HL-60/S4 treated with phorbol 12-myristate 13-acetate at 8.2 ng/mL for 4 days and 3 days (cell line): ENCODE results near the gene SEMA6D.

Experiments used
- in situ Hi-C: fragments of 300-500 bp; cut with MboI; formaldehyde crosslinking; loops from 2 replicates; pipeline ENCODE4 v1.15.0; 2022; ENCODE audit warnings: low sequenced_read_pairs

The SEMA6D gene

GRCh38 chr15:47717036-47717612 lies at the start of gene SEMA6D:
Gene SEMA6D, plus strand, starts transcription at chr15:47717505. Its CDS starts 42,294 bp downstream, at chr15:47759799.
- in situ Hi-C loops, result no loop called here

GRCh38 chr15:47669221-47669620 lies 48.1 kb upstream of the SEMA6D start:
- in situ Hi-C loops, result no loop called here

GRCh38 chr15:47670365-47670764 lies 46.9 kb upstream of the SEMA6D start:
- in situ Hi-C loops, result no loop called here

GRCh38 chr15:47673232-47673761 lies 44.0 kb upstream of the SEMA6D start:
- in situ Hi-C loops, result no loop called here

- in situ Hi-C loops, result no loop called here
Measured at GRCh38 chr15:47674586-47675232, 42.6 kb upstream of the SEMA6D start.

- in situ Hi-C loops, result no loop called here
Measured at GRCh38 chr15:47675735-47676134, 41.6 kb upstream of the SEMA6D start.

- in situ Hi-C loops, result no loop called here
Measured at GRCh38 chr15:47678040-47678439, 39.3 kb upstream of the SEMA6D start.

GRCh38 chr15:47682661-47683060 lies 34.6 kb upstream of the SEMA6D start:
- in situ Hi-C loops, result no loop called here

GRCh38 chr15:47685141-47685870 lies 32.0 kb upstream of the SEMA6D start:
- in situ Hi-C loops, result no loop called here

GRCh38 chr15:47688573-47689086 lies 28.7 kb upstream of the SEMA6D start:
- in situ Hi-C loops, result no loop called here

- in situ Hi-C loops, result no loop called here
Measured at GRCh38 chr15:47689660-47690059, 27.6 kb upstream of the SEMA6D start.

- in situ Hi-C loops, result no loop called here
Measured at GRCh38 chr15:47691882-47692281, 25.4 kb upstream of the SEMA6D start.

- in situ Hi-C loops, result no loop called here
Measured at GRCh38 chr15:47696351-47696750, 21.0 kb upstream of the SEMA6D start.

GRCh38 chr15:47705281-47705997 lies 11.9 kb upstream of the SEMA6D start:
- in situ Hi-C loops, result no loop called here

- in situ Hi-C loops, result no loop called here
Measured at GRCh38 chr15:47707391-47707790, 9.9 kb upstream of the SEMA6D start.

GRCh38 chr15:47708161-47708980 lies 8.9 kb upstream of the SEMA6D start:
- in situ Hi-C loops, result no loop called here

GRCh38 chr15:47711655-47712054 lies 5.7 kb upstream of the SEMA6D start:
- in situ Hi-C loops, result no loop called here

- in situ Hi-C loops, result no loop called here
Measured at GRCh38 chr15:47715402-47715801, 1.9 kb upstream of the SEMA6D start.

- in situ Hi-C loops, result no loop called here
Measured at GRCh38 chr15:47715856-47716445, 1.4 kb upstream of the SEMA6D start.

- in situ Hi-C loops, result no loop called here
Measured at GRCh38 chr15:47716516-47716915, 789 bp upstream of the SEMA6D start.
